ENCODE data around the gene PEMT.

PEMT gene

GRCh38 chr17:17563530-17563929 is 28.0 kb downstream of the PEMT start:
- no peak for TF ChIP-seq CTCF (IDR thresholded peaks at IDR 0.05; ENCODE audit: low read depth, low read length)
- no peak for DNase-seq (ENCODE audit: extremely low read depth, low read depth)

- TF ChIP-seq CTCF (IDR thresholded peaks at IDR 0.05; ENCODE audit: low read depth, low read length), result no peak
- DNase-seq (ENCODE audit: extremely low read depth, low read depth), result no peak
Observed at GRCh38 chr17:17562146-17562511, 29.4 kb downstream of the PEMT start.

- no peak for TF ChIP-seq CTCF (IDR thresholded peaks at IDR 0.05; ENCODE audit: low read depth, low read length)
- no peak for DNase-seq (ENCODE audit: extremely low read depth, low read depth)
Observed at GRCh38 chr17:17561408-17562145, 29.9 kb downstream of the PEMT start.

GRCh38 chr17:17560975-17561374 is 30.5 kb downstream of the PEMT start:
- TF ChIP-seq CTCF (IDR thresholded peaks at IDR 0.05; ENCODE audit: low read depth, low read length), result no peak
- no peak for DNase-seq (ENCODE audit: extremely low read depth, low read depth)

- DNase-seq (ENCODE audit: extremely low read depth, low read depth), result no peak
- TF ChIP-seq CTCF (IDR thresholded peaks at IDR 0.05; ENCODE audit: low read depth, low read length), result no peak
Observed at GRCh38 chr17:17560167-17560566, 31.3 kb downstream of the PEMT start.

- no peak for DNase-seq (ENCODE audit: extremely low read depth, low read depth)
- no peak for TF ChIP-seq CTCF (IDR thresholded peaks at IDR 0.05; ENCODE audit: low read depth, low read length)
Observed at GRCh38 chr17:17559164-17559563, 32.3 kb downstream of the PEMT start.

- no peak for DNase-seq (ENCODE audit: extremely low read depth, low read depth)
Observed at GRCh38 chr17:17558431-17558830, 33.1 kb downstream of the PEMT start.

More at GRCh38 chr17:17558431-17558830, 33.1 kb downstream of the PEMT start:
- no peak for TF ChIP-seq CTCF (IDR thresholded peaks at IDR 0.05; ENCODE audit: low read depth, low read length)
